ENCODE data around the gene CCDC184.
"Not testable (repeated sequence)": the region's sequence is repeated elsewhere in the genome, so short reads cannot be mapped to it uniquely, and the experiment has no call there.

Gene CCDC184

DNA sequence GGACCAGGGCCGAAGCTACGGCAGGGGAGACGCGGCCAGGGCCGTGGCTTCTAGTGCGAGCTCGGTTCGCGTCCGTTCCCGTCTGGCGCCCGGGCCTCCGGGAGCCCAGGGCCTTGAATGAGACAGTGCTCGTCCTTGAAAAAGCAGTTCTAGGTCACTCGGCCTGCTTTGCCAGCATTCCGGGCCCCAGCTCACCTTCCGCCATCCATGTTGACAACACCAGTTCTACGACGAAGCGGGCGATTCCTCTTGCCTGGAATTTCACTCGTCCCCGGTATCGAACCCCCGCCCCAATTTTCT lies 15.2 kb downstream of the CCDC184 start:
- no peak for DNase-seq (ENCODE audit: low spot score)
- TF ChIP-seq, protein P1, sequence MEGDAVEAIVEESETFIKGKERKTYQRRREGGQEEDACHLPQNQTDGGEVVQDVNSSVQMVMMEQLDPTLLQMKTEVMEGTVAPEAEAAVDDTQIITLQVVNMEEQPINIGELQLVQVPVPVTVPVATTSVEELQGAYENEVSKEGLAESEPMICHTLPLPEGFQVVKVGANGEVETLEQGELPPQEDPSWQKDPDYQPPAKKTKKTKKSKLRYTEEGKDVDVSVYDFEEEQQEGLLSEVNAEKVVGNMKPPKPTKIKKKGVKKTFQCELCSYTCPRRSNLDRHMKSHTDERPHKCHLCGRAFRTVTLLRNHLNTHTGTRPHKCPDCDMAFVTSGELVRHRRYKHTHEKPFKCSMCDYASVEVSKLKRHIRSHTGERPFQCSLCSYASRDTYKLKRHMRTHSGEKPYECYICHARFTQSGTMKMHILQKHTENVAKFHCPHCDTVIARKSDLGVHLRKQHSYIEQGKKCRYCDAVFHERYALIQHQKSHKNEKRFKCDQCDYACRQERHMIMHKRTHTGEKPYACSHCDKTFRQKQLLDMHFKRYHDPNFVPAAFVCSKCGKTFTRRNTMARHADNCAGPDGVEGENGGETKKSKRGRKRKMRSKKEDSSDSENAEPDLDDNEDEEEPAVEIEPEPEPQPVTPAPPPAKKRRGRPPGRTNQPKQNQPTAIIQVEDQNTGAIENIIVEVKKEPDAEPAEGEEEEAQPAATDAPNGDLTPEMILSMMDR (IDR thresholded peaks at IDR 0.05; ENCODE audit: extremely low read depth, missing control alignments) = no peak

DNA sequence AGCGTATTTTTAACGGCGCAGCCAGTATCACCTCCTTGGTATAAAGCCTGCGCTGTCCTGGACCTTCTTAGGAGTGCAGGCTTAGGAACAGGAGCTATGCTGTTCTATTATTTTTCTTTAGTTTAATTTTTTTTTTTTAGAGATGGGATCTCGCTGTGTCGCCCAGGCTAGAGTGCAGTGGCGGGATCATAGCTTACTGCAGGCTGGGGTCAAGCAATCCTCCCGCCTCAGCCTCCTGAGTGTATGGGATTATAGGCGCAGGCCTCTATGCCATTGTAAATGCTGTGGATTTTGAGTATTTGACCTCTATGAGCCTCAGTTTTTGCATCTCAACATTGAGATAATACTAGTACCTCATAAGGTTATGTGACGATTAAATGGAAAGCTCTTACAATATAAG lies 15.5 kb downstream of the CCDC184 start:
- DNase-seq (ENCODE audit: low spot score) = no peak
- TF ChIP-seq, protein P1 (IDR thresholded peaks at IDR 0.05; ENCODE audit: extremely low read depth, missing control alignments) = no peak

DNA sequence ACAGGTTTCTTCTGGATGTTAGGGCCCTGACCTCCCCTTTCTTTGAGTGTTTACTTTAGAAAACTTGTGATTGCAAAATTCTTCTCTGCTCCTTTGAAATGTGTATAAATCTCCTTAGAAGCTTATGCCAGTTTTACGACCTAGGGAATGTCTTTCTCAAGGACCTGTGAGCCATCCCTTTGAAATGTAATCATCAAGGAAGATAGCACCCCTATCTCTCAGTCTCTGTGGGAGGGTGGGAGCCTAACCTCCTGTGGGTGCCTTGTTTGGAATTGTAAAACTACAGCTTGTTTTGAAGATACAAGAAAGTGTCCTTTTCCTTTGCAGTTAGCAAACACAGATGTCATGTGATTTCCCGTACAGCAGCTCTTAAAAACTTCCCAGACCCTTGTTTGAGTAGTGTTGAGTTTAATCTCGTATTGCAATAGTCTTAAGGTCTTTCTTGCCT lies 16.4 kb downstream of the CCDC184 start:
- TF ChIP-seq, protein P1 (IDR thresholded peaks at IDR 0.05; ENCODE audit: extremely low read depth, missing control alignments) = no peak
- no peak for DNase-seq (ENCODE audit: low spot score)

DNA sequence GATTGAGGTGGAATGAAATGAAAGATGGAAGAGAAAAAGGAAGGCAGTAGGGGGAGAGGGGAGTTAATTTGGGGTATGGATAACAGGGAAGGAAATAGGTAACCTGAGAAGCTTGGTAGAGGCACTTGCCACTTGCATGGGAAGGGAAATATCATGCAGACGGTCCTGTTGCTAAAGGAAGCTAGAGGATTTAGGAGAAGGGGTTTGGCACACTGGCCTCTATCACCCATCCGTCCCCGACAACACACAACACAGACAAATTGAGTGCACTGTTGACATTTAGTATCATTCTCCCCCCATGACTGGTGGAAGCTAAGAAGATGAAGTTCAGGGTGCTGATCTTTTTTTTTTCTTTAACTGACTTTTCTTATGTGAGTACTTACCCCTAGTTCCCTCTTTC lies 17.6 kb downstream of the CCDC184 start:
- no peak for DNase-seq (ENCODE audit: low spot score)
- TF ChIP-seq, protein P1 (IDR thresholded peaks at IDR 0.05; ENCODE audit: extremely low read depth, missing control alignments) = no peak

DNA sequence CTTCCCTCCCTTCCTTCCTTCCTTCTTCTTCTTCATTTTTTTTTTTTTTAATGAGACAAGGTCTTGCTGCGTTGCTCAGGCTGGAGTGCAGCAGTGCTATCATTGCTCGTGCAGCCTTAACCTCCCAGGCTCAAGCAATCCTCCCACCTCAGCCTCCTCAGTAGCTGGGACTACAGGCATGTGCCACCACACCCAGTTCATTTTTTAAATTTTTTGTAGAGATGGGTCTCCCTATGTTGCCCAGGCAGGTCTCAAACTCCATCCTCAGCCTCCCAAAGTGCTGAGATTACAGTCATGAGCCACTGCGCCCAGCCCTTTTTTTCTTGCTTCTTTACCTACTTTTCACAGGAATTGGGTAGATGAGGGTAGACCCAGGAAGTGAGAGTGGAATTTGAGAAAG lies 18.1 kb downstream of the CCDC184 start:
- no peak for DNase-seq (ENCODE audit: low spot score)
- TF ChIP-seq, protein P1 (IDR thresholded peaks at IDR 0.05; ENCODE audit: extremely low read depth, missing control alignments) = no peak

DNA sequence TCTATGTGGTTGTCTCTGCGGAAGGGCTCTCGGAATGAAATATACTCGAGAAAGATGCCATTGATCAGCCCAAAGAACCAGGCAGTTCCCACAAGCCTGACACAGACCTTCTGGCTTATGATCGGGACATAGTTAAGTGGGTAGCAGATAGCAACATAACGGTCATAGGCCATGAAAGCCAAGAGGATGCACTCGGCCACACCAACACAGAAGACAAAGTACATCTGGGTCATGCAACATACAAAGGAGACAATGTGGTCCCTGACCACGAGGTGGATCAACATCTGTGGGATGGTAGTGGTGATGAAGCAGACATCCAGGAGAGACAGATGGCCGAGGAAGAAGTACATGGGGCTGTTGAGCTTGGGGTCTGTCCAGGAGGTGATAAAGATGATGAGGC lies 19.3 kb downstream of the CCDC184 start:
- TF ChIP-seq, protein P1 (IDR thresholded peaks at IDR 0.05; ENCODE audit: extremely low read depth, missing control alignments) = no peak
- no peak for DNase-seq (ENCODE audit: low spot score)

DNA sequence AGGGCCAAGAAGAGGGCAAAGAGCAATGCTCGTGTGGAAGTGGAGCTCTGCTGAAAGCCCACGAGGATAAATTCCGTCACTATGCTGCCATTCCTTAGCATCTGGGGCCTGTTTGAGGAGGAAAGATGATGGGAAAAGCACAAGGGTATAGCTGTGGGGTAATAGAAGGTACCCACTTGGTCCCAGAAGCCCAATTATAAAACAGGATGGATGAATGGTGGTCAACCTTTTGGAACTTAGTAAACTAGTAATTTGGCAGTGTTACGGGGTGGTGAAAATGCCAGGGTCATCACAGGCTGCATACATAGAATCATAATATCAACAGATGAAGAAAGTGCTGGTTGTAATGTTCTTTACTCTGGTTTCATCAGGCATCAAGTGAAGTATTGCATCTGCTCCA lies 19.7 kb downstream of the CCDC184 start, which contains the start of gene OR10AD1:
OR10AD1 (minus strand) TSS at position 101 of the 400 bp plus-strand sequence; CDS start at position 101, 0 bp downstream.
- no peak for DNase-seq (ENCODE audit: low spot score)

DNA sequence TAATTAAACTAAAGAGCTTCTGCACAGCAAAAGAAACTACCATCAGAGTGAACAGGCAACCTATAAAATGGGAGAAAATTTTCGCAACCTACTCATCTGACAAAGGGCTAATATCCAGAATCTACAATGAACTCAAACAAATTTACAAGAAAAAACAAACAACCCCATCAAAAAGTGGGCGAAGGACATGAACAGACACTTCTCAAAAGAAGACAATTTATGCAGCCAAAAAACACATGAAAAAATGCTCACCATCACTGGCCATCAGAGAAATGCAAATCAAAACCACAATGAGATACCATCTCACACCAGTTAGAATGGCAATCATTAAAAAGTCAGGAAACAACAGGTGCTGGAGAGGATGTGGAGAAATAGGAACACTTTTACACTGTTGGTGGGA lies 26.1 kb downstream of the CCDC184 start:
- not testable (repeated sequence) for DNase-seq (ENCODE audit: low spot score)

More for the DNA sequence above, 19.7 kb downstream of the CCDC184 start, which contains the start of gene OR10AD1:
- TF ChIP-seq, protein P1 (IDR thresholded peaks at IDR 0.05; ENCODE audit: extremely low read depth, missing control alignments) = no peak
